H1 (cell line): Measurements from ENCODE around the gene CCPG1. TPM values are rescaled to one million over a fixed set of nuclear protein-coding genes. Genes with fewer than 3 reads are reported as not detected.
A peak's percentile ranks its signal among the peaks of the same experiment; 100 is the strongest.

Experiments
- CTCF ChIA-PET: fragments of 300-600 bp; sonication (Branson Sonifier 250); formaldehyde crosslinking; loops from one replicate; lab custom pipeline; 2021; ENCODE audit not compliant: partially characterized antibody; lab: Charles Lee
- POLR2A ChIA-PET: fragments of 300-600 bp; sonication (Branson Sonifier 250); formaldehyde crosslinking; loops from one replicate; lab custom pipeline; 2021; ENCODE audit warnings: inconsistent platforms; ENCODE audit not compliant: partially characterized antibody; lab: Charles Lee
- DNase-seq, 2 experiments: peaks; one replicate each; pipeline versions ENCODE4 v3.0.0 to v3.0.0-alpha.2; 2010 to 2022; ENCODE audit warnings: low spot score in 2 of 2, low read depth in 1 of 2, mixed read lengths in 1 of 2
- FAIRE-seq: peaks from 2 replicates; lab custom pipeline; 2011; peaks lifted over from hg19 to GRCh38; lab: Jason Lieb, UNC
- H2AFZ ChIP-seq: 2 replicates; pipeline ENCODE4 v1.8.1; 2012; ENCODE audit warnings: low read length, inconsistent platforms
- H2AK5ac ChIP-seq: 2 replicates; pipeline ENCODE4 v1.6.1; 2013; ENCODE audit warnings: low read depth, low read length
- H2BK120ac ChIP-seq: replicated peaks from 2 replicates; pipeline ENCODE3; 2013; ENCODE audit warnings: low read depth, low read length, inconsistent platforms
- H2BK12ac ChIP-seq: 2 replicates; pipeline ENCODE4 v1.6.1; 2013; ENCODE audit warnings: low read depth, low read length
- H2BK15ac ChIP-seq: 2 replicates; pipeline ENCODE4 v1.6.1; 2013; ENCODE audit warnings: low read length
- H2BK20ac ChIP-seq: 2 replicates; pipeline ENCODE4 v1.6.1; 2013; ENCODE audit warnings: low read length
- H2BK5ac ChIP-seq: 2 replicates; pipeline ENCODE4 v1.6.1; 2013; ENCODE audit warnings: low read depth, low read length
- H3K14ac ChIP-seq: 2 replicates; pipeline ENCODE4 v1.6.1; 2013; ENCODE audit warnings: inconsistent platforms; ENCODE audit not compliant: insufficient read length
- H3K18ac ChIP-seq: 2 replicates; pipeline ENCODE4 v1.6.1; 2013; ENCODE audit warnings: low read length; ENCODE audit errors: extremely low read depth
- H3K23ac ChIP-seq: 2 replicates; pipeline ENCODE4 v1.6.1; 2013; ENCODE audit warnings: inconsistent platforms; ENCODE audit not compliant: insufficient read length
- H3K23me2 ChIP-seq: 2 replicates; pipeline ENCODE4 v1.6.1; 2013; ENCODE audit warnings: low read depth, low read length
- H3K27ac ChIP-seq: 2 replicates; pipeline ENCODE4 v1.6.1; 2011; ENCODE audit warnings: low read depth, low read length, inconsistent platforms
- H3K27me3 ChIP-seq, 4 experiments: replicated peaks in 1 of 4; 1 replicate in 1 of 4; 2 replicates in 3 of 4; pipeline versions ENCODE4 v1.6.1 to v1.8.1; 2011 to 2013; ENCODE audit warnings: low read length in 3 of 4, mild to moderate bottlenecking in 3 of 4, inconsistent platforms in 2 of 4, mixed read lengths in 2 of 4, moderate library complexity in 1 of 4; ENCODE audit not compliant: control insufficient read depth in 3 of 4, insufficient read depth in 3 of 4; ENCODE audit errors: extremely low read depth in 1 of 4
- H3K36me3 ChIP-seq, 4 experiments: 2 replicates each; pipeline versions ENCODE4 v1.6.1 to v1.8.1; 2011 to 2013; ENCODE audit warnings: mild to moderate bottlenecking in 4 of 4, low read length in 3 of 4, moderate library complexity in 2 of 4, control low read depth in 1 of 4, inconsistent platforms in 1 of 4; ENCODE audit not compliant: insufficient read depth in 4 of 4, control insufficient read depth in 2 of 4
- H3K4ac ChIP-seq: replicated peaks from 2 replicates; pipeline ENCODE3; 2013; ENCODE audit warnings: low read length, low read depth, mixed read lengths, inconsistent platforms; ENCODE audit not compliant: insufficient read length
- H3K4me1 ChIP-seq, 4 experiments: replicated peaks in 1 of 4; 1 replicate in 1 of 4; 2 replicates in 3 of 4; pipeline versions ENCODE4 v1.6.1 to v1.8.1; 2011 to 2013; ENCODE audit warnings: low read length in 3 of 4, inconsistent platforms in 2 of 4, mixed read lengths in 1 of 4; ENCODE audit not compliant: insufficient read depth in 4 of 4, control insufficient read depth in 3 of 4
- H3K4me2 ChIP-seq, 2 experiments: 2 replicates each; pipeline versions ENCODE4 v1.6.1 to v1.8.1; 2011 to 2013; ENCODE audit warnings: low read depth in 2 of 2, low read length in 2 of 2, control low read depth in 1 of 2, inconsistent platforms in 1 of 2, mild to moderate bottlenecking in 1 of 2; ENCODE audit not compliant: insufficient read depth in 1 of 2
- H3K4me3 ChIP-seq, 4 experiments: fragments of 200-600, 300-600 bp in 1 of 4; sonication (generic), shearing (Covaris generic), sonication (Bioruptor Twin) in 1 of 4; 2 replicates each; pipeline versions ENCODE4 v1.5.1 to v1.8.1; 2011 to 2016; ENCODE audit warnings: low read length in 4 of 4, low read depth in 3 of 4, control low read depth in 2 of 4, inconsistent platforms in 2 of 4, mild to moderate bottlenecking in 2 of 4, mixed read lengths in 1 of 4, moderate library complexity in 1 of 4; ENCODE audit not compliant: insufficient read depth in 2 of 4; ENCODE audit errors: extremely low read depth in 1 of 4
- H3K56ac ChIP-seq: replicated peaks from 2 replicates; pipeline ENCODE3; 2013; ENCODE audit warnings: low read depth, mild to moderate bottlenecking, mixed read lengths, low read length, inconsistent platforms; ENCODE audit not compliant: insufficient read length
- H3K79me1 ChIP-seq: 2 replicates; pipeline ENCODE4 v1.6.1; 2013; ENCODE audit warnings: low read depth, low read length, control low read depth
- H3K79me2 ChIP-seq, 2 experiments: 2 replicates each; pipeline versions ENCODE4 v1.6.1 to v1.8.1; 2012 to 2013; ENCODE audit warnings: low read length in 2 of 2, mild to moderate bottlenecking in 2 of 2, inconsistent platforms in 1 of 2; ENCODE audit not compliant: insufficient read depth in 2 of 2, control insufficient read depth in 1 of 2
- H3K9ac ChIP-seq, 4 experiments: replicated peaks in 1 of 4; 1 replicate in 1 of 4; 2 replicates in 3 of 4; pipeline versions ENCODE4 v1.6.1 to v1.8.1; 2011 to 2013; ENCODE audit warnings: low read depth in 3 of 4, low read length in 3 of 4, control low read depth in 2 of 4, mild to moderate bottlenecking in 2 of 4, moderate library complexity in 2 of 4, inconsistent platforms in 1 of 4; ENCODE audit errors: extremely low read depth in 1 of 4
- H3K9me3 ChIP-seq, 2 experiments: 2 replicates each; pipeline versions ENCODE4 v1.6.1 to v1.8.1; 2012 to 2013; ENCODE audit warnings: mild to moderate bottlenecking in 2 of 2, moderate library complexity in 2 of 2, control low read depth in 1 of 2, inconsistent platforms in 1 of 2, low read depth in 1 of 2, low read length in 1 of 2, mixed read lengths in 1 of 2; ENCODE audit not compliant: insufficient read depth in 2 of 2
- H4K20me1 ChIP-seq, 2 experiments: replicated peaks in 1 of 2; 2 replicates each; pipeline versions ENCODE3 to v1.8.1; 2011 to 2013; ENCODE audit warnings: inconsistent platforms in 2 of 2, low read length in 2 of 2, mild to moderate bottlenecking in 1 of 2; ENCODE audit not compliant: insufficient read depth in 2 of 2, control insufficient read depth in 1 of 2
- H4K5ac ChIP-seq: 2 replicates; pipeline ENCODE4 v1.6.1; 2013; ENCODE audit warnings: low read length, low read depth, mixed read lengths, inconsistent platforms; ENCODE audit not compliant: insufficient read length
- H4K8ac ChIP-seq: 2 replicates; pipeline ENCODE4 v1.8.0; 2013; ENCODE audit warnings: mild to moderate bottlenecking, moderate library complexity, low read length, inconsistent platforms; ENCODE audit not compliant: insufficient read depth; ENCODE audit errors: extremely low read depth
- H4K91ac ChIP-seq: replicated peaks from 2 replicates; pipeline ENCODE3; 2013; ENCODE audit warnings: low read length, mixed read lengths, inconsistent platforms; ENCODE audit not compliant: insufficient read length
- ATF3 ChIP-seq: IDR thresholded peaks from 2 replicates; pipeline ENCODE4 v1.6.1; 2011; ENCODE audit warnings: low read depth, mild to moderate bottlenecking, low read length; ENCODE audit not compliant: insufficient read depth
- CBX8 ChIP-seq: fragments of 300-800, 300-1000 bp; sonication (generic); IDR thresholded peaks from 2 replicates; pipeline ENCODE4 v1.7.1; 2016; ENCODE audit warnings: low read depth, low read length, borderline replicate concordance
- CTCF ChIP-seq, 3 experiments: IDR thresholded peaks; 1 replicate in 2 of 3; 2 replicates in 1 of 3; pipeline versions ENCODE4 v1.5.1 to v1.6.1; 2011; ENCODE audit warnings: low read length in 3 of 3, mild to moderate bottlenecking in 3 of 3, inconsistent platforms in 2 of 3, low read depth in 1 of 3, moderate library complexity in 1 of 3; ENCODE audit not compliant: insufficient read depth in 1 of 3; ENCODE audit errors: control extremely low read depth in 1 of 3
- HDAC2 ChIP-seq, 2 experiments: fragments of 300-600 bp in 1 of 2; sonication (generic) in 1 of 2; IDR thresholded peaks; 2 replicates each; pipeline ENCODE4 v1.6.1; 2011 to 2012; ENCODE audit warnings: low read depth in 2 of 2, low read length in 2 of 2, mild to moderate bottlenecking in 2 of 2, moderate library complexity in 2 of 2, borderline replicate concordance in 1 of 2, inconsistent platforms in 1 of 2
- RAD21 ChIP-seq, 2 experiments: IDR thresholded peaks in 1 of 2; conservative IDR thresholded peaks in 1 of 2; 2 replicates each; pipeline ENCODE4 v1.6.1; 2011; ENCODE audit warnings: low read depth in 2 of 2, low read length in 2 of 2, improper control_type of control experiment in 1 of 2, inconsistent platforms in 1 of 2, mild to moderate bottlenecking in 1 of 2, moderate library complexity in 1 of 2
- SIRT6 ChIP-seq: IDR thresholded peaks from one replicate; pipeline ENCODE4 v1.7.1; 2012; ENCODE audit warnings: low read length, inconsistent platforms
- SP4 ChIP-seq: IDR thresholded peaks from 2 replicates; pipeline ENCODE4 v1.6.1; 2012; ENCODE audit warnings: low read length, inconsistent platforms
- WGBS, 2 experiments: shearing (Covaris generic) in 1 of 2; methylation state at CpG; one replicate each; pipeline versions ENCODE4 v1.1.6 to v1.1.7; 2013 to 2015; ENCODE audit warnings: low lambda C conversion rate in 2 of 2, mixed read lengths in 2 of 2, inconsistent platforms in 1 of 2, low coverage in 1 of 2, missing lambda C conversion rate in 1 of 2; ENCODE audit not compliant: insufficient replicate concordance in 2 of 2, insufficient coverage in 1 of 2, insufficient read length in 1 of 2; ENCODE audit errors: extremely low coverage in 1 of 2, missing lambda C conversion rate in 1 of 2; 5-methylcytosine and 5-hydroxymethylcytosine counted together
- polyA plus RNA-seq, 7 experiments: library from polyadenylated mRNA; depleted of rRNA in 3 of 7; stranded (reverse) in 5 of 7; unstranded in 2 of 7; fragments of >200 nt in 5 of 7; fragments of 200-250 nt in 2 of 7; gene quantifications; 1 replicate in 5 of 7; 2 replicates in 1 of 7; 4 replicates in 1 of 7; pipeline versions ENCODE4 v1.2.1 to v1.2.3, GENCODE V29; 2011 to 2013; ENCODE audit warnings: missing spikeins in 2 of 7, mixed read lengths in 2 of 7
- total RNA-seq: library from RNA; stranded (reverse); fragmentation: NEBNext Ultra II Directional; extraction: Animal tissue kit (Norgen Biotek cat#: 25700); gene quantifications from 2 replicates; pipeline ENCODE4 v1.2.1, GENCODE V29; 2021

The CCPG1 gene
- total and polyA plus RNA-seq, 2 of the 8 experiments (the other 6 are each of a cell fraction or from before 2014, with no cell fraction given): 2.3 to 13.2 TPM

GRCh38 chr15:55434989-55435825 lies 27.0 kb upstream of the CCPG1 start:
- H2BK12ac ChIP-seq: no peak overlapping the region
- H3K4me2 ChIP-seq: no peak overlapping the region
- no peak overlapping the region for H3K18ac ChIP-seq
- no peak overlapping the region for H2BK20ac ChIP-seq
- 47% methylated on average over 6 of the region's 6 CpGs; no CpG with 5 or more reads in 1 of the 2 experiments for WGBS, 2 experiments
- no peak overlapping the region for H4K5ac ChIP-seq
- H2AK5ac ChIP-seq: no peak overlapping the region
- DNase-seq (peak; percentile 7 to 35), FAIRE-seq (peak; percentile 83)
- H4K20me1 ChIP-seq: no peaks in the 10 kb centered on the region
- H2BK15ac ChIP-seq: no peak overlapping the region
- TF ChIP-seq ATF3: no peak
- TF ChIP-seq CTCF (IDR thresholded peaks at IDR 0.05; ENCODE audit: control extremely low read depth in 1 of 3, insufficient read depth in 1 of 3, low read depth in 1 of 3, low read length in 3 of 3): peak in 2 of 3 experiments; percentile 63 to 64; a peak in 3 of 4 replicates
- no peak for TF ChIP-seq CBX8
- no peak for TF ChIP-seq SP4
- no peak for TF ChIP-seq HDAC2 (IDR thresholded peaks at IDR 0.05; ENCODE audit: borderline replicate concordance in 1 of 2, low read depth in 2 of 2, low read length in 2 of 2)
- no peak for TF ChIP-seq SIRT6
- TF ChIP-seq RAD21 (IDR thresholded peaks at IDR 0.05 in 1 of 2, conservative IDR thresholded peaks at IDR 0.05 in 1 of 2; ENCODE audit: low read depth in 2 of 2, low read length in 2 of 2): peak; percentile 74 to 75
- H4K8ac ChIP-seq: no peak overlapping the region
- no peaks in the 10 kb centered on the region for H3K27me3 ChIP-seq
- H3K9ac ChIP-seq: no peak overlapping the region
- no peaks in the 10 kb centered on the region for H3K23me2 ChIP-seq
- H3K27ac ChIP-seq: no peak overlapping the region
- ChIA-PET POLR2A (interaction anchor here (0.6 kb wide), 1 partner anchor 119 kb away, joined by 3 read pairs; no protein-coding TSS in a partner anchor), CTCF (interaction anchor here (0.6 to 4.9 kb wide), 34 partner anchors 9 to 1624 kb away, joined by 3 to 29 read pairs (median 4); partner anchors contain the start of genes CCPG1, PIERCE2, PIGB and PIGBOS1)
- no peaks in the 10 kb centered on the region for H3K4me1 ChIP-seq
- no peak overlapping the region for H2BK5ac ChIP-seq
- no peaks in the 10 kb centered on the region for H3K79me1 ChIP-seq
- no peak overlapping the region for H4K91ac ChIP-seq
- H3K9me3 ChIP-seq: no peaks in the 10 kb centered on the region
- no peak overlapping the region for H2BK120ac ChIP-seq
- no peak overlapping the region for H3K4me3 ChIP-seq
- no peak overlapping the region for H3K14ac ChIP-seq
- no peak overlapping the region for H3K23ac ChIP-seq
- no peak overlapping the region for H2AFZ ChIP-seq
- H3K36me3 ChIP-seq: no peaks in the 10 kb centered on the region
- no peak overlapping the region for H3K4ac ChIP-seq
- H3K56ac ChIP-seq: no peak overlapping the region
- no peaks in the 10 kb centered on the region for H3K79me2 ChIP-seq
